Measurements from ENCODE around the gene ANO1. TPM values are rescaled to one million over a fixed set of nuclear protein-coding genes. Genes with fewer than 3 reads are reported as not detected.

Gene ANO1
- total RNA-seq, 1 experiment from 2014 or later, result 10.9 TPM

- H3K27ac Mint-ChIP-seq, result no peak overlapping the region
- Histone ChIP-seq H2BK20ac (ENCODE audit: low read depth, low read length, poor library complexity, severe bottlenecking) (no peak overlapping the region), H3T11ph (ENCODE audit: low read length) (no peak overlapping the region), H2AK5ac (ENCODE audit: insufficient read length, low read length) (no peak overlapping the region), H3K27ac (ENCODE audit: insufficient read length, low read depth, low read length) (no peak overlapping the region), H3K79me2 (ENCODE audit: insufficient read depth, low read length) (no peaks in the 10 kb centered on the region), H3K4ac (ENCODE audit: low read depth, low read length) (no peak overlapping the region), H2BK5ac (ENCODE audit: insufficient read length, low read length) (no peak overlapping the region), H3K4me2 (ENCODE audit: insufficient read depth, insufficient read length, low read length) (no peak overlapping the region), H3K9me3 (ENCODE audit: control insufficient read depth, low read depth, low read length) (peaks cover 18% of the 10 kb centered on the region), H3K79me1 (ENCODE audit: insufficient read depth, low read depth, low read length, poor library complexity, severe bottlenecking) (no peaks in the 10 kb centered on the region), H3K56ac (ENCODE audit: insufficient read length, low read depth, low read length) (no peak overlapping the region), H2BK15ac (ENCODE audit: low read depth, low read length) (no peak overlapping the region), H2BK120ac (ENCODE audit: low read depth, low read length, poor library complexity, severe bottlenecking) (no peak overlapping the region), H3K4me1 (ENCODE audit: insufficient read depth, low read length) (no peaks in the 10 kb centered on the region; the same call in 1 of the 2 replicates), H3K23ac (ENCODE audit: insufficient read length, low read depth, low read length) (no peak overlapping the region), H4K20me1 (ENCODE audit: control insufficient read depth, insufficient read depth, insufficient read length) (no peaks in the 10 kb centered on the region), H4K8ac (replicated peaks; ENCODE audit: insufficient read length, low read depth, low read length) (no peak overlapping the region), H2AFZ (ENCODE audit: low read length) (no peak overlapping the region), H4K5ac (ENCODE audit: insufficient read length, low read depth, low read length) (no peak overlapping the region), H3K14ac (ENCODE audit: insufficient read depth, low read length) (no peak overlapping the region), H3K23me2 (ENCODE audit: insufficient read length, low read depth, low read length, poor library complexity, severe bottlenecking) (no peaks in the 10 kb centered on the region), H3K9ac (ENCODE audit: extremely low read depth, insufficient read length, low read length) (no peak overlapping the region), H4K91ac (ENCODE audit: insufficient read length, low read depth, low read length) (no peak overlapping the region), H3K18ac (ENCODE audit: insufficient read length, low read depth, low read length) (no peak overlapping the region), H2BK12ac (ENCODE audit: insufficient read length, low read depth, low read length) (no peak overlapping the region), H3K27me3 (ENCODE audit: insufficient read depth, low read length) (no peaks in the 10 kb centered on the region)
- peaks cover 3 to 10% of the 10 kb centered on the region in 2 experiments; a peak in 3 of 4 replicates for H3K4me1 Mint-ChIP-seq
- H3K36me3 Mint-ChIP-seq (ENCODE audit: insufficient read depth in 1 of 3, low read depth in 3 of 3), result peaks cover 4 to 16% (median 10%) of the 10 kb centered on the region in 3 experiments; a peak in 4 of 7 replicates
- no peak for DNase-seq
- TF ChIP-seq CTCF (conservative IDR thresholded peaks at IDR 0.05), result no peak
- no peak overlapping the region for H3K4me3 Mint-ChIP-seq
- peaks cover 41% of the 10 kb centered on the region for H3K27me3 Mint-ChIP-seq (ENCODE audit: low read depth)
- peaks cover 30% of the 10 kb centered on the region in 2 experiments for H3K9me3 Mint-ChIP-seq
- no CpG with 5 or more reads among the region's 3 CpGs for WGBS (ENCODE audit: extremely low coverage, insufficient read length, low lambda C conversion rate)
Observed at GRCh38 chr11:70046089-70046488, 32.0 kb upstream of the ANO1 start.

All from H9 (cell line).